Endodermal cell (in vitro differentiated cells): Measurements from ENCODE around the gene FBH1. TPM values are rescaled to one million over a fixed set of nuclear protein-coding genes. Genes with fewer than 3 reads are reported as not detected.
A peak's percentile ranks its signal among the peaks of the same experiment; 100 is the strongest.

Experiments
- DNase-seq: peaks from one replicate; pipeline ENCODE4 v3.0.0-alpha.2; 2017
- H3K27ac ChIP-seq: 2 replicates; pipeline ENCODE4 v1.5.1; 2013; ENCODE audit warnings: mild to moderate bottlenecking, low read depth, low read length, moderate library complexity
- H3K27me3 ChIP-seq: 2 replicates; pipeline ENCODE4 v1.6.1; 2013; ENCODE audit warnings: mild to moderate bottlenecking, low read length, moderate library complexity; ENCODE audit not compliant: insufficient read depth, control insufficient read depth, poor library complexity, severe bottlenecking
- H3K36me3 ChIP-seq: 2 replicates; pipeline ENCODE4 v1.7.0; 2013; ENCODE audit warnings: mild to moderate bottlenecking, low read length, moderate library complexity; ENCODE audit not compliant: control insufficient read depth, insufficient read depth
- H3K4me1 ChIP-seq: one replicate; pipeline ENCODE4 v1.7.0; 2013; ENCODE audit warnings: low read length; ENCODE audit not compliant: control insufficient read depth, insufficient read depth
- H3K4me3 ChIP-seq: 2 replicates; pipeline ENCODE4 v1.5.1; 2013; ENCODE audit warnings: mild to moderate bottlenecking, low read length, moderate library complexity
- H3K9ac ChIP-seq: 2 replicates; pipeline ENCODE4 v1.6.1; 2013; ENCODE audit warnings: mild to moderate bottlenecking, low read length, moderate library complexity; ENCODE audit not compliant: poor library complexity, severe bottlenecking; ENCODE audit errors: extremely low read depth
- H3K9me3 ChIP-seq: 2 replicates; pipeline ENCODE4 v1.6.1; 2013; ENCODE audit warnings: mild to moderate bottlenecking, low read length, moderate library complexity; ENCODE audit not compliant: control insufficient read depth
- H3K27ac Mint-ChIP-seq: 2 replicates; pipeline ENCODE4 v1.8.0; 2020; ENCODE audit warnings: mixed read lengths
- H3K27me3 Mint-ChIP-seq: 2 replicates; pipeline ENCODE4 v1.8.0; 2021; ENCODE audit warnings: mild to moderate bottlenecking, mixed read lengths; ENCODE audit not compliant: insufficient read depth
- H3K36me3 Mint-ChIP-seq: 2 replicates; pipeline ENCODE4 v1.8.0; 2020; ENCODE audit warnings: low read depth, mixed read lengths
- H3K4me1 Mint-ChIP-seq: 2 replicates; pipeline ENCODE4 v1.8.0; 2020; ENCODE audit warnings: mixed read lengths
- H3K4me3 Mint-ChIP-seq: 2 replicates; pipeline ENCODE4 v1.8.0; 2020; ENCODE audit warnings: mild to moderate bottlenecking, moderate library complexity, mixed read lengths
- H3K9me3 Mint-ChIP-seq: 2 replicates; pipeline ENCODE4 v1.8.0; 2020; ENCODE audit warnings: mild to moderate bottlenecking, mixed read lengths
- CTCF ChIP-seq: fragments of 200-600 bp; sonication (generic); conservative IDR thresholded peaks from 2 replicates; pipeline ENCODE4 v1.5.0; 2021; ENCODE audit warnings: antibody characterized with exemption, mild to moderate bottlenecking
- WGBS, 2 experiments: methylation state at CpG; one replicate each; pipeline versions ENCODE4 v1.1.5 to v1.1.7; 2013; ENCODE audit warnings: missing lambda C conversion rate in 2 of 2, mixed read lengths in 1 of 2; ENCODE audit not compliant: insufficient coverage in 1 of 2, insufficient read length in 1 of 2; 5-methylcytosine and 5-hydroxymethylcytosine counted together
- long read RNA-seq, 4 experiments: library from polyadenylated mRNA in 2 of 4; library from RNA in 1 of 4; library from capped mRNA in 1 of 4; stranded (forward) in 3 of 4; unstranded in 1 of 4; transcript quantifications; one replicate each; pipeline ENCODE4 v2.0.0, GENCODE V29; 2020 to 2021; ENCODE audit warnings: inconsistent platforms in 1 of 4
- polyA plus RNA-seq, 2 experiments: library from polyadenylated mRNA; stranded (reverse); fragments of 50-300 nt; gene quantifications; one replicate each; pipeline ENCODE4 v1.2.3, GENCODE V29; 2013
- total RNA-seq, 2 donors: library from RNA; stranded (reverse); fragmentation: NEBNext Ultra II Directional in 1 of 2; extraction: Animal tissue kit (Norgen Biotek cat#: 25700) in 1 of 2; gene quantifications; 2 replicates in 1 of 2; 3 replicates in 1 of 2; pipeline ENCODE4 v1.2.1, GENCODE V29; 2021

FBH1 gene
- total RNA-seq, result 10 to 100 TPM; 61.1 to 71.6 TPM
- polyA plus RNA-seq (2013, experiment 1 of 2), result 43.3 TPM
- polyA plus RNA-seq (2013, experiment 2 of 2), result 42.8 TPM
- long read RNA-seq, experiment 1, partial matches to known transcripts, result 4 of 9 reads
- long read RNA-seq, experiment 1, other reads (novel, unspliced or antisense), result 4 of 9 reads
- long read RNA-seq, experiment 2, transcript FBH1-201 (21 exons, 3,560 nt), result major isoform, 40 of 82 reads
- long read RNA-seq, experiment 2, partial matches to known transcripts, result 11 of 82 reads
- long read RNA-seq, experiment 2, other reads (novel, unspliced or antisense), result 29 of 82 reads
- long read RNA-seq, experiment 3, transcript FBH1-201 (21 exons, 3,560 nt), result major isoform, 9 of 41 reads
- long read RNA-seq, experiment 3, partial matches to known transcripts, result 15 of 41 reads
- long read RNA-seq, experiment 3, other reads (novel, unspliced or antisense), result 15 of 41 reads
- long read RNA-seq, experiment 4, partial matches to known transcripts, result 8 of 8 reads
- long read RNA-seq, experiment 4, other reads (novel, unspliced or antisense), result 0 of 8 reads

- H3K4me1 ChIP-seq, result peaks cover 10% of the 10 kb centered on the region
- DNase-seq, result peak; percentile 99
- H3K4me3 ChIP-seq, result peak within 1 kb of the TSS; percentile 89
- Mint-ChIP-seq H3K9me3 (no peaks in the 10 kb centered on the region), H3K4me3 (peak within 1 kb of the TSS; percentile 84), H3K4me1 (peaks cover 52% of the 10 kb centered on the region), H3K36me3 (peaks cover 31% of the 10 kb centered on the region), H3K27me3 (no peaks in the 10 kb centered on the region), H3K27ac (peak within 1 kb of the TSS; percentile 90)
- H3K9ac ChIP-seq, result peak within 1 kb of the TSS; percentile 62
- 0 to 1% methylated on average over 21 to 109 of the region's 109 CpGs for WGBS, 2 experiments
- H3K27ac ChIP-seq, result peak within 1 kb of the TSS; percentile 64
- peaks cover 40% of the 10 kb centered on the region for H3K36me3 ChIP-seq
- TF ChIP-seq CTCF, result no peak
- H3K27me3 ChIP-seq, result no peaks in the 10 kb centered on the region
- H3K9me3 ChIP-seq, result no peaks in the 10 kb centered on the region
Observed at GRCh38 chr10:5889624-5890451, at the start of gene FBH1, which contains the start of gene ANKRD16. Gene FBH1, plus strand, starts transcription at chr10:5890243. Its CDS starts 103 bp downstream, at chr10:5890346. Gene ANKRD16, minus strand, starts transcription at chr10:5889893. Its CDS starts 539 bp downstream, at chr10:5889354.

- no peak for TF ChIP-seq CTCF
- peak overlapping the region; percentile 74 for H3K27ac ChIP-seq
- no peak overlapping the region for H3K4me3 Mint-ChIP-seq
- no peaks in the 10 kb centered on the region for H3K9me3 ChIP-seq
- no peaks in the 10 kb centered on the region for H3K27me3 ChIP-seq
- no peaks in the 10 kb centered on the region for H3K9me3 Mint-ChIP-seq
- H3K4me1 Mint-ChIP-seq, result peaks cover 7% of the 10 kb centered on the region
- H3K4me1 ChIP-seq, result no peaks in the 10 kb centered on the region
- H3K36me3 Mint-ChIP-seq, result no peaks in the 10 kb centered on the region
- no peaks in the 10 kb centered on the region for H3K36me3 ChIP-seq
- H3K4me3 ChIP-seq, result no peak overlapping the region
- DNase-seq, result peak; percentile 88
- H3K9ac ChIP-seq, result no peak overlapping the region
- no peak overlapping the region for H3K27ac Mint-ChIP-seq
- no peaks in the 10 kb centered on the region for H3K27me3 Mint-ChIP-seq
- 68 to 74% methylated on average over 39 to 40 of the region's 40 CpGs for WGBS, 2 experiments
Observed at GRCh38 chr10:5840314-5841307, 49.4 kb upstream of the FBH1 start.
